Duodenal mucosa (tissue), 2 donors: Measurements from ENCODE around the gene SPDEF.

Experiments
- H3K27ac ChIP-seq: one replicate; pipeline ENCODE4 v1.7.0; 2013; ENCODE audit warnings: low read depth, low read length
- H3K27me3 ChIP-seq, 2 donors: one replicate each; pipeline ENCODE4 v1.7.0; 2013; ENCODE audit warnings: low read length in 2 of 2, control low read depth in 1 of 2; ENCODE audit not compliant: insufficient read depth in 2 of 2, control insufficient read depth in 1 of 2
- H3K36me3 ChIP-seq, 2 donors: one replicate each; pipeline ENCODE4 v1.7.0; 2013; ENCODE audit warnings: low read length in 2 of 2, control low read depth in 1 of 2; ENCODE audit not compliant: insufficient read depth in 2 of 2, control insufficient read depth in 1 of 2
- H3K4me1 ChIP-seq, 2 donors: one replicate each; pipeline ENCODE4 v1.7.0; 2013; ENCODE audit warnings: low read length in 2 of 2, control low read depth in 1 of 2; ENCODE audit not compliant: insufficient read depth in 2 of 2, control insufficient read depth in 1 of 2
- H3K4me3 ChIP-seq, 2 donors: one replicate each; pipeline ENCODE4 v1.7.0; 2013; ENCODE audit warnings: low read length in 2 of 2, low read depth in 1 of 2
- H3K9ac ChIP-seq, 2 donors: one replicate each; pipeline ENCODE4 v1.7.0; 2013; ENCODE audit warnings: low read length in 2 of 2, low read depth in 1 of 2
- H3K9me3 ChIP-seq, 2 donors: one replicate each; pipeline ENCODE4 v1.7.0; 2013; ENCODE audit warnings: low read length in 2 of 2, control low read depth in 1 of 2; ENCODE audit not compliant: control insufficient read depth in 1 of 2

Gene SPDEF

DNA sequence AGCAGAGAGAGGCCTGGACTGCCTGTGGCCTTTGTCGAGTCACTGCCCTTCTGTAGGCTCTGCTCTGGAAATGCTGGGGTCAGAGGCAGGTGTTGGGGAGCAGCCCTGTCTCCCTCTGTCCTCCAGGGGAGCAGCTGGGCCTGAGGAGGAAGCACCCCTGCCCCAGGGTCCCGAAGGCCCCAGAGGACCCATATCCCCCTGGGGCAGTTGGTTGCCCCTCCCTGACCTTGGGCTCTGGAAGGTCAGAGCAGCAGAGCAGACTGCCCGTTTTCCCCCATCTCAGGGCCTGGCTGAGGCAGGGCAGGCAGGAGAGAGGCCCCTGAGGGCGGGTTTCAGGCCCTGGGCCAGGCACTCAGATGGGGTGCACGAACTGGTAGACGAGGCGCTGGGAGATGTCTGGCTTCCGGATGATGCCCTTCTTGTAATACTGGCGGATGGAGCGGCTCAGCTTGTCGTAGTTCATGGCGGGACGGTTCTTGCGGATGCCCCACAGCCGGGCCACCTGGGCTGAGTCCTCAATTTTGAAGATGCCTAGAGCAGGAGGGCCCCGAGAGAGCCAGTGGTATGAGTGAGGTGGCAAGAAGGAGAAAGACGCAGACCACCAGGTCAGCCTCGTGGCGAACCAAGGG, 18.1 kb downstream of the SPDEF start:
- Histone ChIP-seq H3K4me3 (no peak overlapping the region), H3K9me3 (no peaks in the 10 kb centered on the region), H3K4me1 (peaks cover 17 to 31% of the 10 kb centered on the region in 2 donors), H3K27ac (no peak overlapping the region), H3K36me3 (no peaks in the 10 kb centered on the region), H3K9ac (no peak overlapping the region), H3K27me3 (no peaks in the 10 kb centered on the region)

DNA sequence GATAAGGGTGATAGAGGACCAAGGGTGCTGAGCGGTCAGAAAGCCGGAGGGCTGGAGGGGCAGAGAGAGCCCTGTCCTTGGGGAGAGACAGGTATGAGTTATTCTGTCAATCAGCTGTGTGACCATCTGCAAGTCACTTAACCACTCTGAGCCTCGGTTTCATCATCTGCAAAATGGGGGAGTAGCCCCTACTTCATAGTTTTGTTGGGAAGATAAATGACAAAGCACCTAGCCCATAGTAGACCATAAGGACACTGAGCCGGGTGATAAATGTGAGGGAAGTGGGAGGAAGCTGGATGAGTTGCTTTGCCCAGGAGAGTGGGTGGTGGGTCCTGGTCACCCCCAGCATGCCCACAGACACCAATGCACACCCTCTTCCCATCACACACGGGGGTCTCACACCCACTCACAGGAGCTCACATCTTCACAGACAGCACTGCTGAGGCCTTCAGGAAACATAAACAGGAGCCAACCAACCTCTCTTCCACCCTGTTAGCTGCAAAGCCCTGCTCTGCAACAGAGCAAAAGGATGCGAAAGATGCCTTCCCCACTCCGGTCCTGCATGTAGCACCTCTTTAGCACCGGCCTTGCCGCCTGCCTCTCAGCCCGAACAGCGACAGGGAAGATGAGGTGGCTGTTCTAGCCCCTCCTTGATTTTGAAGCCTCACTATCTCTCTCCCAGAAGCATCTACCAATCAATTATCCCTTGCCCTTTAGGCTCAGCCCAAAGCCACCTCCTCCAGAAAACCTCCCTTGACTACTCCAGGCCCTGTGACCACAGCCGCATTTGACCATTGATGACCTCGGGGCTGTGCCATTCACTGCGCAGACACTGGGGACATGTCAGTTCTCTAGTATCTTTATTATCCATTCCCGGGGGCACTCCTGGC, 18.9 kb downstream of the SPDEF start:
- peak overlapping the region in 1 of 2 donors; percentile 14 for H3K9ac ChIP-seq
- H3K9me3 ChIP-seq, result no peaks in the 10 kb centered on the region

DNA sequence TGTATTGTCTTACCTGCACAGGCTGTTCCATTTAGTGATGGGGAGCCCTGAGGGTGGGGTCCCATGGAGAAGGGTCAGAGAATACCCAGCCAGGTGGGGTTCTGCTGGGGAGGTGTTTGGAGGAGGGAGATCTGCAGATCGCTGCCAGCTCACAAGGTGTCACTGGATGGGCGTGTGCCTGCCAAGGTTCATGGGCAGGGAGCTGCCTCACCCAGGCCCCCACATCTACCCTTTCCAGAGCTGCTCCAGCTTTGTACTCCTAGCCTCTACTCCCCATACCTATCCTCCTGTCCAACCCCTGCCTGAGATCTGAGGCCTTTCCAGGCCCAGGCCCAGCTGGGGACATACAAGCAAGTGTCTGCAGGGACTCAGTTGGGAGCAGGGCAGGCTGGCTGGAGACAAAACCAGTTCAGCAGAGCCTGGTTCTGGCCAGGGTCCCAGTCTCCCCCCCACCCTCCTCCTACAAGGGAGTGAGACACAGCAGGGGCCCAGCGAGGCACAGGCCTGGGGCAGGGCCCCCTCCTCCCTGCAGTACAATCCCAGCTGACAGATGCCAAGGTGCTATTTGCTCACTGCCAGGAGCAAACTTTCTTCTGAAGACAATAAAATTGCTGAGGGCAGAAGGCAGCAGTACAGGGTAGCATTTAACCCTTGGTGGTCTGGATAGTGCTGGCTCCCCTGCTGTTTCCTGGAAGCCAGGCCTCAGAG, 19.7 kb downstream of the SPDEF start:
- Histone ChIP-seq H3K4me3 (peak overlapping the region in 1 of 2 donors; percentile 40), H3K4me1 (peaks cover 17 to 31% of the 10 kb centered on the region in 2 donors), H3K27me3 (no peaks in the 10 kb centered on the region), H3K27ac (peak overlapping the region; percentile 49), H3K9ac (peak overlapping the region; percentile 43 to 45), H3K36me3 (no peaks in the 10 kb centered on the region), H3K9me3 (no peaks in the 10 kb centered on the region)

More for the DNA sequence above, 18.9 kb downstream of the SPDEF start:
- H3K27me3 ChIP-seq, result no peaks in the 10 kb centered on the region
- no peaks in the 10 kb centered on the region for H3K36me3 ChIP-seq
- H3K4me1 ChIP-seq, result peaks cover 17 to 31% of the 10 kb centered on the region in 2 donors
- H3K27ac ChIP-seq, result peak overlapping the region; percentile 49
- H3K4me3 ChIP-seq, result no peak overlapping the region

DNA sequence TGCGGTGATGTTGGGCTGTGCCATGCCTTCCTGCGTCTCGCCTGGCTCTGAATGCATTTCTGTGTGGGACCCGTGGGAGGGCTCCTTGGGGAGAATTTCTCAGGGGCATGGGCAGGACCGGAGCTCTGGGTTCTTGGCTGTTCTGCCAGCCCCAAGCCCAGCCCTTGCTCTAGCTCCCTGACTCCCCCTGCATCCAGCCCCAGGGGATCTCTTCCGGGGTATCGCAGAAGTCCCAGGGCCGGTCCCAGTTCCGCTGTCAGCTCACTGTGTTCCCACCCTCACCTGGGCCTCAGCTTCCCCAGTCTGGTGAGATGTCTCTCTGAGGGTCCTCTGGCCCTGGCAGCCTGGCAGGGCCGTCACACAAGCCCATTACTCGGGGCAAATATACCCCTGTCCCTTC, 20.5 kb downstream of the SPDEF start:
- Histone ChIP-seq H3K36me3 (no peaks in the 10 kb centered on the region), H3K27ac (no peak overlapping the region), H3K9me3 (no peaks in the 10 kb centered on the region), H3K4me3 (no peak overlapping the region), H3K27me3 (no peaks in the 10 kb centered on the region), H3K4me1 (peaks cover 17 to 31% of the 10 kb centered on the region in 2 donors), H3K9ac (no peak overlapping the region)

DNA sequence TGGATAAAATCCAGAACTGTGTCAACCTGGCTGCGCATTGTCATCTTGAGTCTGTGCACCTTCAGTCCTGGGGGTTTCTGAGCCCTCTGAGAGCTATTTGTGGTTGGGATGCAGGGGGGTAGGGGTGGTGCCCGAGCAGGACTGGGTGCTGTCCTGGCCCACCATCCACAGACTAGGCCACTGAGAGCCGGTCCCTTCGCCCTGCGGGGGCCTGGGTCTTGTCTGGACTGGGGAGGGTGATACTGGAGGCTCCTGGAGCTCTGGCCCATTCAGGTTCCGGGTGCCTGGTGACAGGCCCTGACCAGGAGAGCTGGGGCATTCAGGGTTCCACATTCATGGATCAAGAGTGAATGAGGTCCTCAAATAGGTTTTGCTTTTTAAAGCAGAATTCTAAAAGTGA, 20.9 kb downstream of the SPDEF start:
- H3K27ac ChIP-seq, result no peak overlapping the region
- no peak overlapping the region for H3K4me3 ChIP-seq
- no peak overlapping the region for H3K9ac ChIP-seq
- no peaks in the 10 kb centered on the region for H3K36me3 ChIP-seq
- H3K4me1 ChIP-seq, result peaks cover 21 to 33% of the 10 kb centered on the region in 2 donors
- H3K9me3 ChIP-seq, result no peaks in the 10 kb centered on the region
- H3K27me3 ChIP-seq, result no peaks in the 10 kb centered on the region

DNA sequence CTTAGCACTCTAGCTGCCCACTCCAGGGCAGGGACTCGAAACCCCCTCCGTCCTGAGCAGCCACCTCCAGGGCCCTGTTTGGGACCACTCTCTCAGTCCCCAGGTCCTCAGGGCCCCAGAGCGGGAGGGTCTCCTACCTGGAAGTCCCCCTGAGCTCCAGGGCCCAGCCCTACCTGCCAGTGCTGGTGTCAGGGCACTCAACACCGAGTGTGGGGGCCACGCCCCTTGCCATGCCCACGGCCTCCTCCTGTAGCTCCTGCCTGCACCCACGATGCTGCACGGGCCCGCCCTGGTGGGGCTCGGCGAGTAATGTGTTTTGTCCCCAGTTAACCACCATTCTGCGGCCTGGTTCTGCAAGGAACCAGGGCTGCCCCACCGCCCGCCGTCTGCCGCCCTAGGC, 21.5 kb downstream of the SPDEF start:
- H3K36me3 ChIP-seq, result no peaks in the 10 kb centered on the region
- H3K4me3 ChIP-seq, result no peak overlapping the region
- H3K9ac ChIP-seq, result no peak overlapping the region
- H3K27me3 ChIP-seq, result no peaks in the 10 kb centered on the region
- H3K27ac ChIP-seq, result no peak overlapping the region
- H3K4me1 ChIP-seq, result peaks cover 26 to 37% of the 10 kb centered on the region in 2 donors
- H3K9me3 ChIP-seq, result no peaks in the 10 kb centered on the region

DNA sequence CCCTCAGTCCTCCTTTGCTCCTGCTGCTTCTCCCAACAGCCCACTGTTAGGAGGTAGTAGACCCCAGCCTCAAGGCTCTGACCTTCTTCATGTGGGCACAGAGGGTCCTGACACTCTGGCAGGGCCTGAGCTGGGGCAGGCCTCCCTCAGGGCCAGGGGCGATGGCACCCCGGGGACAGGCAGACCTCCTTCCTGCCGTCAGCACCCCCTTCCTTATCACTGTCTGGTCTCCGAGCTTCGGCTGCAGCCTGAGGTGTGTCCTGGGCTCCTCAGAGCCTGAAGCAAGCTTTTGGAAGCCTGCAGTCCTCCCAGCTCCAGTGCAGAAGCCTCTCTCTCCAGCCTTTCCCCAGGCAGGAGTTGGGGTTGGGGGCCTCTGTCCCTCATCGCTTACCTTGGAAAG, 22.0 kb downstream of the SPDEF start:
- Histone ChIP-seq H3K9ac (no peak overlapping the region), H3K27me3 (no peaks in the 10 kb centered on the region), H3K9me3 (no peaks in the 10 kb centered on the region), H3K4me3 (no peak overlapping the region), H3K4me1 (peaks cover 31 to 40% of the 10 kb centered on the region in 2 donors), H3K27ac (no peak overlapping the region), H3K36me3 (no peaks in the 10 kb centered on the region)

DNA sequence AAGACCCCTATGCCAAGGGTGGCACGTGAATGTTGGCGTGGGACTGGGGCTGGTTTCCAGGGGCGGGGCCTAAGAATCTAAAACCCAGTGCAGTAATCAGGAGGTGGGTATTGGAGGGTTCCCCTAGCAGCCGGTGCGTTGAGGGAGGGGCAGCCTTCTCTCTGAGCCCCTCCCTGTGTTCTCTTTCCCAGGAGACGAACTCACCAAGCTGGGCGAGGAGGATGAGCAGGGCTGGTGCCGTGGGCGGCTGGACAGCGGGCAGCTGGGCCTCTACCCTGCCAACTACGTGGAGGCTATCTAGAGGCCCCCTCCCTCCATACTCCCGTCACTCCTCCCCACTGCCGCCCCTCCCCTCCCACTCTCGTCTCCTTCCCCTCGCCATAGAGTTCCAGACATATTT, 23.9 kb downstream of the SPDEF start:
- no peaks in the 10 kb centered on the region for H3K27me3 ChIP-seq
- H3K9ac ChIP-seq, result no peak overlapping the region
- peaks cover 32 to 34% of the 10 kb centered on the region in 2 donors for H3K4me1 ChIP-seq
- H3K9me3 ChIP-seq, result no peaks in the 10 kb centered on the region
- no peak overlapping the region for H3K27ac ChIP-seq
- no peak overlapping the region for H3K4me3 ChIP-seq
- no peaks in the 10 kb centered on the region for H3K36me3 ChIP-seq

DNA sequence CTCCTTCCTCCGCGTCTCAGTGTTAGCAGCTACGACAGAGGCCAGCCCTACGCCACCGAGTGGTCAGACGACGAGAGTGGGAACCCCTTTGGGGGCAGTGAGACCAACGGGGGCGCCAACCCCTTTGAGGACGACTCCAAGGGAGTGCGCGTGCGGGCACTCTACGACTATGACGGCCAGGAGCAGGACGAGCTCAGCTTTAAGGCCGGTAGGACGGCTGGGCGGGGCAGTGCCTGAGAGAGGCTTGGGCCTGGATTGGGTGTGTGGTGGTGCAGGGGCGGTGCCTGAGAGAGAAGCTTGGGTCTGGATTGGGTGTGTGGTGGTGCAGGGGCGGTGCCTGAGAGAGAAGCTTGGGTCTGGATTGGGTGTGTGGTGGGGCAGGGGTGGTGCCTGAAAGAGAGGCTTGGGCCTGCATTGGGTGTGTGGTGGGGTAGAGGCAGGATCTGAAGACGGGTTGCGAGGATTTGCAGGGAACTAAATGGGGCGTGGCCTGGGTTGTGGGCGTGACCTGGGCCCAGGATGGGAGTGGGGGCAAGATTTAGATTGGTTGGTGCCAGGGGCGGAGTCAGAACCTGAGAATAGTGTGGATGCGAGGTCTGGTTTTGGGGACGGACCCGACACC, 24.4 kb downstream of the SPDEF start:
- no peaks in the 10 kb centered on the region for H3K27me3 ChIP-seq
- H3K4me1 ChIP-seq, result peaks cover 28 to 29% of the 10 kb centered on the region in 2 donors
- no peaks in the 10 kb centered on the region for H3K36me3 ChIP-seq
- H3K9ac ChIP-seq, result no peak overlapping the region
- H3K27ac ChIP-seq, result no peak overlapping the region
- H3K9me3 ChIP-seq, result no peaks in the 10 kb centered on the region
- no peak overlapping the region for H3K4me3 ChIP-seq
